ENCODE results near the gene OR7D2.

Gene OR7D2

DNA sequence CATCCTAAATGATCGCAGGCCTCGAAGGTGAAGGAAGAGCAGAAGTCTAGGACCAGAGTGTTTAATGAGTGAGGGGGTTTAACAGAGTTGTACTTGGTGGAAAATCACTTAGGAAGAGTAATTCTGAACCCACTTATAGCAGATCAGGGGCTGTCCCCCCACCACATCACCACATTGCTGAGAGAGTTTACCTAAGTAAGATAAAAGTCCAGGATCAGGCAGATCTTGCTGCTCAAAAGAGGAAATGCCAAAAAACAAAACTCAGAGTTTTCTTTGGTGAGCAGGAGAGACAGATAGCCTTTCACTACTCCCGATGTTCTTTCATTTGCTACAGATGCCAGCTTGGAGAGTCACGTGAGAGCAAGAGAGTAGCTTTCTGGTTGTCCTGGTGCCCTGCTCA is 23.2 kb upstream of the OR7D2 start:
- Mint-ChIP-seq H3K9me3 (peaks cover 100% of the 10 kb centered on the region), H3K4me3 (no peak overlapping the region), H3K36me3 (ENCODE audit: low read depth) (peaks cover 100% of the 10 kb centered on the region), H3K4me1 (no peaks in the 10 kb centered on the region), H3K27me3 (ENCODE audit: low read depth, poor library complexity) (peaks cover 3% of the 10 kb centered on the region), H3K27ac (no peak overlapping the region)
- no peak for DNase-seq
- TF ChIP-seq, protein P1, sequence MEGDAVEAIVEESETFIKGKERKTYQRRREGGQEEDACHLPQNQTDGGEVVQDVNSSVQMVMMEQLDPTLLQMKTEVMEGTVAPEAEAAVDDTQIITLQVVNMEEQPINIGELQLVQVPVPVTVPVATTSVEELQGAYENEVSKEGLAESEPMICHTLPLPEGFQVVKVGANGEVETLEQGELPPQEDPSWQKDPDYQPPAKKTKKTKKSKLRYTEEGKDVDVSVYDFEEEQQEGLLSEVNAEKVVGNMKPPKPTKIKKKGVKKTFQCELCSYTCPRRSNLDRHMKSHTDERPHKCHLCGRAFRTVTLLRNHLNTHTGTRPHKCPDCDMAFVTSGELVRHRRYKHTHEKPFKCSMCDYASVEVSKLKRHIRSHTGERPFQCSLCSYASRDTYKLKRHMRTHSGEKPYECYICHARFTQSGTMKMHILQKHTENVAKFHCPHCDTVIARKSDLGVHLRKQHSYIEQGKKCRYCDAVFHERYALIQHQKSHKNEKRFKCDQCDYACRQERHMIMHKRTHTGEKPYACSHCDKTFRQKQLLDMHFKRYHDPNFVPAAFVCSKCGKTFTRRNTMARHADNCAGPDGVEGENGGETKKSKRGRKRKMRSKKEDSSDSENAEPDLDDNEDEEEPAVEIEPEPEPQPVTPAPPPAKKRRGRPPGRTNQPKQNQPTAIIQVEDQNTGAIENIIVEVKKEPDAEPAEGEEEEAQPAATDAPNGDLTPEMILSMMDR (IDR thresholded peaks at IDR 0.05), result no peak

DNA sequence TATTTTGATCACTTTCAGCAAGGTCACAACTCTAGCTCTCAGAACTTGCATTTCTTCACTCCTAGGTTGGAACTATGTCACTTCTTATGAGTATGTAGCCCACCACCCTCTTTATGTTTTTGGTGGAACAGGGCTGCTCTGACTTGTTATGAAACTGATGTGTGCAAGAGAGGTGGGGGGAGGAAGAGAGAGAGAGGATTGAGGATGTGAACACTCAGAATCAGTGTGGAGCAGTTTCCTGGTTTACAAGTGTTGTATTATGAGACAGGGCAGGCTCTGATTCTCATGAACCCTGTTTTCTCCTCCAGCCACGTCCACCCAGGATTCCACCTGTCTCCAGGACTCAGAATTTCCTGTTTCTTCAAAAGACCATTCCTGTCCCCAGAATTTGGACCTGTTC is 22.5 kb upstream of the OR7D2 start:
- Mint-ChIP-seq H3K4me3 (no peak overlapping the region), H3K36me3 (ENCODE audit: low read depth) (peaks cover 100% of the 10 kb centered on the region), H3K9me3 (peaks cover 100% of the 10 kb centered on the region), H3K27ac (no peak overlapping the region), H3K27me3 (ENCODE audit: low read depth, poor library complexity) (peaks cover 3% of the 10 kb centered on the region), H3K4me1 (no peaks in the 10 kb centered on the region)
- no peak for DNase-seq
- TF ChIP-seq, protein P1 (IDR thresholded peaks at IDR 0.05), result no peak

DNA sequence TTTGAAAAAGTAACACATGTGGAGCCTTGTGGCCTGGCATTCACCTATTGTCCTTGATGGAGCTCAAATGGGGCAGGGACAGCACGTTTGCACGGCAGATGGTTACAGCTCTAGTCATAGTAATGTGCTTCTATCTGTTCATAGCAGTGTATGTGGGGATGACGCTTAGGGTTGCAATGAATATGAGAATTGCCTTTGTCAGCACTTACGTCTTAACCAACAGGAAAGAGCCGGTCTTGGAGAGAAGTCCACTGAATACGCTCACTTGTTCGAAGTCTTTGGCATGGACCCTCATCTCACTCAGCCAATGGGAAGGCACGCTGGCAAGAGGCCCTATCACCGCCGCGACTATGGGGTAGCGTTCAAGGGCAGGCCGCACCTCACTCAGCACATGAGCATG is 18.9 kb upstream of the OR7D2 start:
- TF ChIP-seq, protein P1 (IDR thresholded peaks at IDR 0.05), result no peak
- H3K36me3 Mint-ChIP-seq (ENCODE audit: low read depth), result peaks cover 100% of the 10 kb centered on the region
- no peaks in the 10 kb centered on the region for H3K27me3 Mint-ChIP-seq (ENCODE audit: low read depth, poor library complexity)
- H3K27ac Mint-ChIP-seq, result no peak overlapping the region
- H3K4me3 Mint-ChIP-seq, result no peak overlapping the region
- no peaks in the 10 kb centered on the region for H3K4me1 Mint-ChIP-seq
- peaks cover 96% of the 10 kb centered on the region for H3K9me3 Mint-ChIP-seq
- no peak for DNase-seq

DNA sequence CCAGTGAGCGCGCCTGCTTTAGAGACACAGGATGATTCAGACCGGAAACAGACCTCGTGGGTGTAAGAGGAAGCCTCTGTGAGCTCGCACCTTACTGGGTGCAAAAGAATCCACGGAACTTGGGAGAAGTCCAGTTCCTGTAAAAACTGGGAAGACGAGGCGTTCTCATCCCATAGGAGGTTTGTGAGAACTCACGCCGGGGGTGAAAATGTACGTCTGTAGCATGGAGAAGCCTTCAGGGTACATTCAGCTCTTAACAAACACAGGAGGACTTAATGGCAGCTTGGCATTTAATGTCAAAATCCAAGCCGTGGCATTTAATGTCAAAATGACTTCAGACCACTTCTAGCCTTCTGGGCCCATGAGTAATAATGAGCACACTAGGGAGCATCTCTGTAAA is 17.4 kb upstream of the OR7D2 start:
- TF ChIP-seq, protein P1 (IDR thresholded peaks at IDR 0.05), result no peak
- Mint-ChIP-seq H3K4me3 (no peak overlapping the region), H3K27me3 (ENCODE audit: low read depth, poor library complexity) (no peaks in the 10 kb centered on the region), H3K27ac (no peak overlapping the region), H3K4me1 (no peaks in the 10 kb centered on the region), H3K36me3 (ENCODE audit: low read depth) (peaks cover 99% of the 10 kb centered on the region), H3K9me3 (peaks cover 88% of the 10 kb centered on the region)
- DNase-seq, result no peak

DNA sequence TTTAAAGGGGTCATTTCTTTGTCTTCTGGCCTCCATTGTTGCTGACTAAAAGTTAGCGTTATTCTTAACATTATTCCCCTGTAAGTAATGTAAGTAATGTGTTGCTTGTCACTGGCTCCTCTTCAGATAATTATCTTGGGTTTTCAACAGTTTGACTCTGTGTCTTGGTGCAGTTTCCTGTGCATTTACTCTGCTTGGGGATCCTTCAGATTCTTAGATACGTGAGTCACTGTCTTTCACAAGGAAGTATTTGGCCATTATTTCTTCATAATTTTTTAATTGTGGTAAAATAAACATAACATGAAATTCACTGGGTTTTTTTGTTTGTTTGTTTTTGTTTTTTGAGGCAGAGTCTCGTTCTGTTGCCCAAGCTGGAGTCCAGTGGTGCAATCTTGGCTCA is 13.5 kb upstream of the OR7D2 start:
- no peak overlapping the region for H3K4me3 Mint-ChIP-seq
- no peaks in the 10 kb centered on the region for H3K27me3 Mint-ChIP-seq (ENCODE audit: low read depth, poor library complexity)
- peaks cover 56% of the 10 kb centered on the region for H3K9me3 Mint-ChIP-seq
- TF ChIP-seq, protein P1 (IDR thresholded peaks at IDR 0.05), result no peak
- peaks cover 70% of the 10 kb centered on the region for H3K36me3 Mint-ChIP-seq (ENCODE audit: low read depth)
- DNase-seq, result no peak
- H3K4me1 Mint-ChIP-seq, result no peaks in the 10 kb centered on the region
- no peak overlapping the region for H3K27ac Mint-ChIP-seq

DNA sequence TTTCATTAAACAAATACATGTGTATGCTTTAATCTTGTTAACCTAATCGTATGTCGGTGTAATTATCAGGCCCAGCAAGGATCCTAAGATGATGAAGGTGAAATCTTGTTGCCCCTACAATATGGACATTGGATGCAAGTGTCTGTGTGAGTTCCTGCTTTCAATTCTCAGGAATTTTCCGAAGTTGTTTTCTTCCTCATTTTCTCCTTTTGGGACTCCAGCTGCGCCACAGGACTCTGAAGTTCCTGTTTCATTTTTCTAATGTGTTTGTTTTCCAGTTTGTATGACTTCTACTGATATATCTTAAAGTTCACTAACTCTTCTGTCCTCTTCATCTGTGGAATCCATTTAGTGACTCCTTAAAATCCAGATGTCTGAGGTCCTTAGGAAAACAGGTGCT is 11.9 kb upstream of the OR7D2 start:
- no peaks in the 10 kb centered on the region for H3K4me1 Mint-ChIP-seq
- peaks cover 54% of the 10 kb centered on the region for H3K36me3 Mint-ChIP-seq (ENCODE audit: low read depth)
- DNase-seq, result no peak
- H3K27ac Mint-ChIP-seq, result peak overlapping the region; percentile 21
- H3K9me3 Mint-ChIP-seq, result peaks cover 40% of the 10 kb centered on the region
- H3K27me3 Mint-ChIP-seq (ENCODE audit: low read depth, poor library complexity), result no peaks in the 10 kb centered on the region
- TF ChIP-seq, protein P1 (IDR thresholded peaks at IDR 0.05), result no peak
- H3K4me3 Mint-ChIP-seq, result no peak overlapping the region

Measured in nephron progenitor cell (in vitro differentiated cells).